ENCODE measurements around the gene ZFP30. TPM values are rescaled to one million over a fixed set of nuclear protein-coding genes. Genes with fewer than 3 reads are reported as not detected.

ZFP30 gene
- polyA plus RNA-seq, 1 of the 3 experiments (the other 2 are of a cell fraction) = 2.3 TPM

DNA sequence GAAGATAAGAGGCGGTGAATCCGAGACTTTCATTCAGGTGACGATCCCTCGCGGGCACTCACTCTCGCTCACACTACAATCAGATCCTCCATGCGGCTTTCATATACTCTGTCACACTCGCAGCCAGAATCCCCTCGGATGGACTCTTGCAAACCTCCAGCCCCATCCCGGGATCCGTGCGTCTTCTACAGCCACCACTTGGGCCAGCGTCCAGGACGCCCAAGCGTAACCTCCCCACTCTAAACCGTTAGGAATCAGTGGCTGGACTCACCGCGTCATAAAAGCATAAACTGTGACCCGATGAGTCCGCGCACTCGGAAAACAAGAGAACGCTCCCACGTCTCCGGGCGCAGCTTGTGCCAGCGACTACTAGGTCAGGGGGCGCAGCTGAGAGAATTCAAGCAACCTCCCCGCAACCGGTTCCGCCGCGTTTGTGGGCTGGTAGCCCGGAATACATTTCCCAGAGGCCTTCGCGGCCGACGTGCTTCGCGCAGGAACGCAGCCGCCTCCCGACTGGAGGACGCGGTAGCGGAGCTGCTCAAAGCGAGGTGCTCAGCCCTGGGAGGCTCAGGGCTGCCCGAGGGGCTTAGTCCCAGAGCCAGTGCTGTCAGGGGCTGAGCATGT lies 36.7 kb upstream of the ZFP30 start:
- H2AFZ ChIP-seq (ENCODE audit: low read depth) = peak overlapping the region; percentile 95
- POLR2A ChIA-PET = interaction anchor here (0.7 to 1.2 kb wide), 4 partner anchors 14 to 38 kb away, joined by 3 to 4 read pairs (median 3); partner anchors contain the start of gene ZFP30
- H3F3A ChIP-seq (replicated peaks; ENCODE audit: insufficient read depth) = no peaks in the 10 kb centered on the region
- peak overlapping the region; percentile 72 for H3K4me2 ChIP-seq
- H3K9me3 ChIP-seq = no peaks in the 10 kb centered on the region
- H3K36me3 ChIP-seq (replicated peaks in 1 of 2; ENCODE audit: control insufficient read depth in 1 of 2, insufficient read depth in 2 of 2, low read length in 1 of 2) = peaks cover 0 to 3% of the 10 kb centered on the region in 2 experiments
- H3K79me2 ChIP-seq (ENCODE audit: insufficient read depth) = no peaks in the 10 kb centered on the region
- H3K9me2 ChIP-seq = no peaks in the 10 kb centered on the region
- TF ChIP-seq RAD21 (IDR thresholded peaks at IDR 0.05; ENCODE audit: low read length) (no peak), MXI1 (IDR thresholded peaks at IDR 0.05; ENCODE audit: low read depth, low read length) (peak; percentile 87), YY1 (IDR thresholded peaks at IDR 0.05; ENCODE audit: low read depth) (no peak), FOSL2 (IDR thresholded peaks at IDR 0.05; ENCODE audit: borderline replicate concordance, low read depth) (no peak), TAF1 (IDR thresholded peaks at IDR 0.05; ENCODE audit: borderline replicate concordance, low read depth, low read length) (peak; percentile 43; the same call in 1 of the 2 replicates), JUND (IDR thresholded peaks at IDR 0.05) (no peak), RCOR1 (IDR thresholded peaks at IDR 0.05; ENCODE audit: low read length) (no peak), TEAD4 (IDR thresholded peaks at IDR 0.05; ENCODE audit: borderline replicate concordance, insufficient read depth) (no peak), CHD2 (IDR thresholded peaks at IDR 0.05; ENCODE audit: low read length, partially characterized antibody) (peak; percentile 86), GABPA (IDR thresholded peaks at IDR 0.05; ENCODE audit: low read depth) (peak; percentile 36; the same call in 1 of the 2 replicates), NFIC (IDR thresholded peaks at IDR 0.05; ENCODE audit: borderline replicate concordance) (peak; percentile 37), RFX5 (IDR thresholded peaks at IDR 0.05; ENCODE audit: low read length) (no peak), NRF1 (IDR thresholded peaks at IDR 0.05; ENCODE audit: low read depth, low read length) (no peak), SMC3 (IDR thresholded peaks at IDR 0.05; ENCODE audit: low read depth, low read length) (no peak), FOXJ3 (CRISPR knock-in tag; IDR thresholded peaks at IDR 0.05) (peak; percentile 82; the same call in 1 of the 2 replicates), RXRA (IDR thresholded peaks at IDR 0.05; ENCODE audit: borderline replicate concordance, low read depth) (no peak), MEF2A (IDR thresholded peaks at IDR 0.05; ENCODE audit: borderline replicate concordance, low read depth) (no peak), ZBTB33 (IDR thresholded peaks at IDR 0.05; ENCODE audit: borderline replicate concordance, low read depth) (no peak; the same call in 1 of the 2 replicates), POLR2AphosphoS5 (IDR thresholded peaks at IDR 0.05; ENCODE audit: low read depth, low read length) (peak; percentile 73), FOXM1 (IDR thresholded peaks at IDR 0.05; ENCODE audit: low read depth) (no peak), ELF1 (IDR thresholded peaks at IDR 0.05) (no peak; the same call in 1 of the 2 replicates)
- TF ChIP-seq, protein P1, sequence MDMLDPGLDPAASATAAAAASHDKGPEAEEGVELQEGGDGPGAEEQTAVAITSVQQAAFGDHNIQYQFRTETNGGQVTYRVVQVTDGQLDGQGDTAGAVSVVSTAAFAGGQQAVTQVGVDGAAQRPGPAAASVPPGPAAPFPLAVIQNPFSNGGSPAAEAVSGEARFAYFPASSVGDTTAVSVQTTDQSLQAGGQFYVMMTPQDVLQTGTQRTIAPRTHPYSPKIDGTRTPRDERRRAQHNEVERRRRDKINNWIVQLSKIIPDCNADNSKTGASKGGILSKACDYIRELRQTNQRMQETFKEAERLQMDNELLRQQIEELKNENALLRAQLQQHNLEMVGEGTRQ (IDR thresholded peaks at IDR 0.05; ENCODE audit: borderline replicate concordance, low read depth, low read length) = no peak
- TF ChIP-seq, protein P2, sequence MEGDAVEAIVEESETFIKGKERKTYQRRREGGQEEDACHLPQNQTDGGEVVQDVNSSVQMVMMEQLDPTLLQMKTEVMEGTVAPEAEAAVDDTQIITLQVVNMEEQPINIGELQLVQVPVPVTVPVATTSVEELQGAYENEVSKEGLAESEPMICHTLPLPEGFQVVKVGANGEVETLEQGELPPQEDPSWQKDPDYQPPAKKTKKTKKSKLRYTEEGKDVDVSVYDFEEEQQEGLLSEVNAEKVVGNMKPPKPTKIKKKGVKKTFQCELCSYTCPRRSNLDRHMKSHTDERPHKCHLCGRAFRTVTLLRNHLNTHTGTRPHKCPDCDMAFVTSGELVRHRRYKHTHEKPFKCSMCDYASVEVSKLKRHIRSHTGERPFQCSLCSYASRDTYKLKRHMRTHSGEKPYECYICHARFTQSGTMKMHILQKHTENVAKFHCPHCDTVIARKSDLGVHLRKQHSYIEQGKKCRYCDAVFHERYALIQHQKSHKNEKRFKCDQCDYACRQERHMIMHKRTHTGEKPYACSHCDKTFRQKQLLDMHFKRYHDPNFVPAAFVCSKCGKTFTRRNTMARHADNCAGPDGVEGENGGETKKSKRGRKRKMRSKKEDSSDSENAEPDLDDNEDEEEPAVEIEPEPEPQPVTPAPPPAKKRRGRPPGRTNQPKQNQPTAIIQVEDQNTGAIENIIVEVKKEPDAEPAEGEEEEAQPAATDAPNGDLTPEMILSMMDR (IDR thresholded peaks at IDR 0.05) = peak; percentile 9; the same call in 1 of the 2 replicates
- TF ChIP-seq, protein P3, sequence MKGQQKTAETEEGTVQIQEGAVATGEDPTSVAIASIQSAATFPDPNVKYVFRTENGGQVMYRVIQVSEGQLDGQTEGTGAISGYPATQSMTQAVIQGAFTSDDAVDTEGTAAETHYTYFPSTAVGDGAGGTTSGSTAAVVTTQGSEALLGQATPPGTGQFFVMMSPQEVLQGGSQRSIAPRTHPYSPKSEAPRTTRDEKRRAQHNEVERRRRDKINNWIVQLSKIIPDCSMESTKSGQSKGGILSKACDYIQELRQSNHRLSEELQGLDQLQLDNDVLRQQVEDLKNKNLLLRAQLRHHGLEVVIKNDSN (IDR thresholded peaks at IDR 0.05; ENCODE audit: borderline replicate concordance, low read depth) = no peak
- TF ChIP-seq, protein P4, sequence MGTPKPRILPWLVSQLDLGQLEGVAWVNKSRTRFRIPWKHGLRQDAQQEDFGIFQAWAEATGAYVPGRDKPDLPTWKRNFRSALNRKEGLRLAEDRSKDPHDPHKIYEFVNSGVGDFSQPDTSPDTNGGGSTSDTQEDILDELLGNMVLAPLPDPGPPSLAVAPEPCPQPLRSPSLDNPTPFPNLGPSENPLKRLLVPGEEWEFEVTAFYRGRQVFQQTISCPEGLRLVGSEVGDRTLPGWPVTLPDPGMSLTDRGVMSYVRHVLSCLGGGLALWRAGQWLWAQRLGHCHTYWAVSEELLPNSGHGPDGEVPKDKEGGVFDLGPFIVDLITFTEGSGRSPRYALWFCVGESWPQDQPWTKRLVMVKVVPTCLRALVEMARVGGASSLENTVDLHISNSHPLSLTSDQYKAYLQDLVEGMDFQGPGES (IDR thresholded peaks at IDR 0.05; ENCODE audit: low read depth, low read length) = no peak
- TF ChIP-seq, protein P5, sequence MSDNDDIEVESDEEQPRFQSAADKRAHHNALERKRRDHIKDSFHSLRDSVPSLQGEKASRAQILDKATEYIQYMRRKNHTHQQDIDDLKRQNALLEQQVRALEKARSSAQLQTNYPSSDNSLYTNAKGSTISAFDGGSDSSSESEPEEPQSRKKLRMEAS (IDR thresholded peaks at IDR 0.05; ENCODE audit: low read depth) = peak; percentile 78; the same call in 1 of the 2 replicates
- DNase-seq = peak; percentile 89
- H3K4me1 ChIP-seq (ENCODE audit: control insufficient read depth in 1 of 2, insufficient read depth in 2 of 2, low read depth in 1 of 2, low read length in 1 of 2) = no peaks in the 10 kb centered on the region
- H3K9ac ChIP-seq = peak overlapping the region; percentile 58
- peak overlapping the region; percentile 37 to 87 for H3K27ac ChIP-seq (ENCODE audit: low read depth in 2 of 2, low read length in 1 of 2)
- CTCF ChIA-PET = interaction anchor here (1.5 kb wide), 1 partner anchor 140 kb away, joined by 4 read pairs; no protein-coding TSS in a partner anchor
- 16% methylated on average over 42 of the region's 48 CpGs for WGBS (ENCODE audit: low lambda C conversion rate)
- H3K27me3 ChIP-seq (ENCODE audit: insufficient read depth) = no peaks in the 10 kb centered on the region
- H4K20me1 ChIP-seq (ENCODE audit: insufficient read depth) = no peaks in the 10 kb centered on the region
- peak overlapping the region; percentile 61 to 66 for H3K4me3 ChIP-seq (ENCODE audit: low read depth in 2 of 2, low read length in 1 of 2)

Measured in SK-N-SH (cell line).